Natural killer cell (primary cell): ENCODE data around the gene UBE3B. TPM values are rescaled to one million over a fixed set of nuclear protein-coding genes. Genes with fewer than 3 reads are reported as not detected.

ENCODE experiments used
- ATAC-seq, 3 donors: fragments of 150-1000 bp in 2 of 3; fragments of 200-7000 bp in 1 of 3; cut with Tn5 transposase; 1 replicate in 1 of 3; 2 replicates in 2 of 3; pipeline ENCODE4 v1.10.0; 2021; ENCODE audit warnings: mild to moderate bottlenecking in 2 of 3, moderate library complexity in 2 of 3
- DNase-seq, 2 donors: peaks; one replicate each; pipeline versions ENCODE4 v3.0.0 to v3.0.0-alpha.2; 2013 to 2021; ENCODE audit warnings: mixed read lengths in 1 of 2
- H3K27ac ChIP-seq: one replicate; pipeline ENCODE4 v1.5.1; 2013; ENCODE audit warnings: mild to moderate bottlenecking, low read length
- H3K27me3 ChIP-seq: one replicate; pipeline ENCODE4 v1.6.1; 2013; ENCODE audit warnings: low read length; ENCODE audit not compliant: control insufficient read depth, insufficient read depth
- H3K36me3 ChIP-seq: one replicate; pipeline ENCODE4 v1.6.1; 2013; ENCODE audit warnings: low read length; ENCODE audit not compliant: control insufficient read depth, insufficient read depth
- H3K4me1 ChIP-seq: one replicate; pipeline ENCODE4 v1.6.1; 2013; ENCODE audit warnings: low read length; ENCODE audit not compliant: control insufficient read depth, insufficient read depth
- H3K4me3 ChIP-seq: one replicate; pipeline ENCODE4 v1.5.1; 2013; ENCODE audit warnings: low read length
- H3K9me3 ChIP-seq: one replicate; pipeline ENCODE4 v1.6.1; 2013; ENCODE audit warnings: low read length; ENCODE audit not compliant: control insufficient read depth, insufficient read depth
- H3K27ac Mint-ChIP-seq, 2 donors: one replicate each; pipeline ENCODE4 v1.8.0; 2022; ENCODE audit warnings: mild to moderate bottlenecking in 2 of 2, mixed read lengths in 2 of 2, moderate library complexity in 1 of 2
- H3K27me3 Mint-ChIP-seq, 2 donors: one replicate each; pipeline ENCODE4 v1.8.0; 2022; ENCODE audit warnings: low read depth in 2 of 2, mixed read lengths in 2 of 2
- H3K36me3 Mint-ChIP-seq: one replicate; pipeline ENCODE4 v1.8.0; 2022; ENCODE audit warnings: mixed read lengths
- H3K4me1 Mint-ChIP-seq, 2 donors: one replicate each; pipeline ENCODE4 v1.8.0; 2022; ENCODE audit warnings: mixed read lengths in 2 of 2
- H3K4me3 Mint-ChIP-seq: one replicate; pipeline ENCODE4 v1.8.0; 2022; ENCODE audit warnings: mild to moderate bottlenecking, moderate library complexity, mixed read lengths
- H3K9me3 Mint-ChIP-seq, 2 donors: one replicate each; pipeline ENCODE4 v1.8.0; 2022; ENCODE audit warnings: mixed read lengths in 2 of 2
- WGBS: methylation state at CpG from one replicate; pipeline ENCODE4 v1.1.7; 2013; ENCODE audit warnings: missing lambda C conversion rate; ENCODE audit not compliant: insufficient coverage; 5-methylcytosine and 5-hydroxymethylcytosine counted together
- intact Hi-C: fragments of 100-400 bp; cut with micrococcal nuclease; formaldehyde crosslinking; loops from one replicate; pipeline ENCODE4 v1.14.2; 2022
- total RNA-seq, 4 donors: library from RNA; stranded (reverse); fragments of 120-200 nt in 1 of 4; gene quantifications; one replicate each; pipeline versions ENCODE4 v1.2.3 to v1.2.4, GENCODE V29; 2013 to 2022
- TF ChIP-seq, protein P1 (sequence below): fragments of 200-600 bp; IDR thresholded peaks from one replicate; pipeline ENCODE4 v1.8.0; 2022; ENCODE audit warnings: antibody characterized with exemption

Gene UBE3B
- total RNA-seq, 3 donors from 2014 or later (not counting 1 experiment from before 2014, with no cell fraction given), result 32.2 to 46.7 (median 39.5) TPM

GRCh38 chr12:109535231-109535862 is 57.9 kb downstream of the UBE3B start:
- no peak overlapping the region for H3K4me3 Mint-ChIP-seq

DNA sequence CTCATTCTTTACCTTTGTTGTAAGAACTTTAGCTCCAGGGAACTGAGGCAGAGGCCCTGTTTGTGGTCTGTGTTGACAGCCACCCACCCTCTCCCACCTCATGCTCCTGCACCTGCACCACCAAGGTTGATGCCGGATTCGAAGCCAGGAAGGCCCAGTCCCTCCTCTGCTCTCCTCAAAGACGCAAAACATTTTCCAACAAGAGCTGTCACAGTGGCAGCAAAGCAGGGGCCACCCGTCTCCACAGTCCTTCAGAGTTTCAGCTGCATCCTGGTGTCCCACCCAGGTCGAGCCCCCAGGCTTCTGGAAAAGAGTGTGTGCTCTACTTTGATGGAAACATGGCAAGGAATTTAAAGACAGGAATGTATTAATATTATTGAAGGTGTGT is 58.4 kb downstream of the UBE3B start:
- peaks cover 11% of the 10 kb centered on the region for H3K36me3 ChIP-seq
- H3K4me3 Mint-ChIP-seq, result no peak overlapping the region
- no peaks in the 10 kb centered on the region for H3K4me1 ChIP-seq
- no peaks in the 10 kb centered on the region for H3K4me1 Mint-ChIP-seq
- TF ChIP-seq, protein P1, sequence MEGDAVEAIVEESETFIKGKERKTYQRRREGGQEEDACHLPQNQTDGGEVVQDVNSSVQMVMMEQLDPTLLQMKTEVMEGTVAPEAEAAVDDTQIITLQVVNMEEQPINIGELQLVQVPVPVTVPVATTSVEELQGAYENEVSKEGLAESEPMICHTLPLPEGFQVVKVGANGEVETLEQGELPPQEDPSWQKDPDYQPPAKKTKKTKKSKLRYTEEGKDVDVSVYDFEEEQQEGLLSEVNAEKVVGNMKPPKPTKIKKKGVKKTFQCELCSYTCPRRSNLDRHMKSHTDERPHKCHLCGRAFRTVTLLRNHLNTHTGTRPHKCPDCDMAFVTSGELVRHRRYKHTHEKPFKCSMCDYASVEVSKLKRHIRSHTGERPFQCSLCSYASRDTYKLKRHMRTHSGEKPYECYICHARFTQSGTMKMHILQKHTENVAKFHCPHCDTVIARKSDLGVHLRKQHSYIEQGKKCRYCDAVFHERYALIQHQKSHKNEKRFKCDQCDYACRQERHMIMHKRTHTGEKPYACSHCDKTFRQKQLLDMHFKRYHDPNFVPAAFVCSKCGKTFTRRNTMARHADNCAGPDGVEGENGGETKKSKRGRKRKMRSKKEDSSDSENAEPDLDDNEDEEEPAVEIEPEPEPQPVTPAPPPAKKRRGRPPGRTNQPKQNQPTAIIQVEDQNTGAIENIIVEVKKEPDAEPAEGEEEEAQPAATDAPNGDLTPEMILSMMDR, result no peak
- H3K27me3 Mint-ChIP-seq, result no peaks in the 10 kb centered on the region
- intact Hi-C loops, result no loop called here
- H3K9me3 ChIP-seq, result no peaks in the 10 kb centered on the region
- WGBS, result 92% methylated on average over 5 of the region's 5 CpGs
- ATAC-seq, result no peak
- H3K36me3 Mint-ChIP-seq, result no peaks in the 10 kb centered on the region
- H3K9me3 Mint-ChIP-seq, result no peaks in the 10 kb centered on the region
- no peak overlapping the region for H3K27ac Mint-ChIP-seq
- DNase-seq, result no peak
- no peak overlapping the region for H3K4me3 ChIP-seq
- no peaks in the 10 kb centered on the region for H3K27me3 ChIP-seq
- no peak overlapping the region for H3K27ac ChIP-seq

More at GRCh38 chr12:109535231-109535862, 57.9 kb downstream of the UBE3B start:
- ATAC-seq (no peak), DNase-seq (no peak)
- no peaks in the 10 kb centered on the region for H3K4me1 ChIP-seq
- Mint-ChIP-seq H3K4me1 (no peaks in the 10 kb centered on the region), H3K27ac (no peak overlapping the region), H3K9me3 (no peaks in the 10 kb centered on the region), H3K36me3 (no peaks in the 10 kb centered on the region), H3K27me3 (no peaks in the 10 kb centered on the region)
- no peaks in the 10 kb centered on the region for H3K27me3 ChIP-seq
- H3K9me3 ChIP-seq, result no peaks in the 10 kb centered on the region
- no peak overlapping the region for H3K27ac ChIP-seq
- 95% methylated on average over 25 of the region's 25 CpGs for WGBS
- intact Hi-C loops, result no loop called here
- TF ChIP-seq, protein P1, result no peak
- no peak overlapping the region for H3K4me3 ChIP-seq
- peaks cover 17% of the 10 kb centered on the region for H3K36me3 ChIP-seq

DNA sequence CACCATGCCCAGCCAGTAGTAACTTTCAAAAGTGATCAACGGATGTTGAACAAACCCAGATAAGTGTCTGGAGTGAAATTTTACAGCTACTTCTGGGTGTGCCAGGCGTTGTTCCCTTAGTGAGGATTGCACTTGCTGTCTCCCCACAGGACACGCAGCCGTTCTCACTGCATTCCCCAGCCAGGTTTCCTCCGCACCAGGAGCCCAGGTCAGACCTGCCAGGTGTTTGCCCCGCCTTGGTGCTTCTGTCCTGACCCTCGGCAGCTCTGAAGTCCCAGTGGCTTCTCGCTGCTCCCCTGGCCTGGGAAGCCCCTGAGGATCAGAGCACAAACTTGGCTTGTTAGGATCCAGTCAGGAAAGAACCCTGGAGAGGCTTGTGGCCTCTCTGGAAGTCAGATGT is 59.7 kb downstream of the UBE3B start:
- Histone ChIP-seq H3K27me3 (no peaks in the 10 kb centered on the region), H3K27ac (no peak overlapping the region), H3K4me1 (no peaks in the 10 kb centered on the region), H3K4me3 (no peak overlapping the region), H3K36me3 (peaks cover 4% of the 10 kb centered on the region), H3K9me3 (no peaks in the 10 kb centered on the region)
- no peaks in the 10 kb centered on the region for H3K9me3 Mint-ChIP-seq
- WGBS, result 94% methylated on average over 8 of the region's 8 CpGs
- no peaks in the 10 kb centered on the region for H3K36me3 Mint-ChIP-seq
- intact Hi-C loops, result no loop called here
- H3K4me3 Mint-ChIP-seq, result no peak overlapping the region
- TF ChIP-seq, protein P1, result no peak
- no peak for ATAC-seq
- H3K27me3 Mint-ChIP-seq, result no peaks in the 10 kb centered on the region
- H3K4me1 Mint-ChIP-seq, result peaks cover 0 to under 1% of the 10 kb centered on the region in 2 donors
- no peak for DNase-seq
- no peak overlapping the region for H3K27ac Mint-ChIP-seq
